Activated CD4-positive, CD25-positive, alpha-beta regulatory T cell treated with anti-CD3 and anti-CD28 coated beads, Interleukin-2, amount 50 U/mL, for 24 hours (primary cell): Measurements from ENCODE around the gene ANTXR2.
A peak's percentile ranks its signal among the peaks of the same experiment; 100 is the strongest.

Experiments
- ATAC-seq, 2 donors: fragments of 150-1000 bp; cut with Tn5 transposase; one replicate each; pipeline ENCODE4 v1.10.0; 2021; ENCODE audit warnings: mild to moderate bottlenecking in 1 of 2, moderate library complexity in 1 of 2

The ANTXR2 gene

DNA sequence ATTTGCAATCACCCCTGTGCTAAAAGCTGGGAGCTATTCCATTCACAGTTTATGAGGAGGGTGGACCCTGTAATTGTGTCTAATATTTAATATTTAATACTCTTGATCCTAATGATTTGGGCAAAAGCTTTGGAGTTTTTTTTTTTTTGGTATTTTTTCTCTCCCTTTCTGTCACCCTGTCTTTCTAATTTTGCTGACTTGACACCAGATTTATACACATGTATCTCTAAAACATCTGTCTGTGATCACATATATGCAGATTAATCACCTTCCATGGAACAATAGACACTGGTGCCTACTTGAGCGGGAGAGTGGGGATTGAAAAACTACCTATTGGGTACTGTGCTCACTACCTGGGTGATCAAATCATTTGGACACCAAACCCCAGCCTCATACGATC, 18.7 kb upstream of the ANTXR2 start:
- ATAC-seq, result no peak

DNA sequence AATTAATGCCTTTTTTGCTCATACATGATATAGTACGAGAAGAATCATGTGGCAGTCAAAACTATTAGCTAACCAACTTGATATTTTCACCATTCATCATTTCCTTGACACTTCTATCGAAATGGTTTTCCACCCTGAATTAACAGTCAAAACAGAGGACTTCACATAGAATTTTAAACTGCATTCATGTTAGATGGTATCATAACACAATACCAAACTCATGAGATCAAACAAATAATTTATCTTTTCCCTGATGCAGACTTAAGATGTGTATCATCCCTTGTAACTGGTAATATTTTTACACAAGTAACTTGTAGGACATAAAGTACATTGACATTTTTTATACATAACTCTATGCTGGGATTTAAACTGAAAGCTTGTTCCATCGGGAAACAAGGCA, 18.2 kb upstream of the ANTXR2 start:
- no peak for ATAC-seq

GRCh38 chr4:80090090-80090489, 17.1 kb upstream of the ANTXR2 start:
- no peak for ATAC-seq

DNA sequence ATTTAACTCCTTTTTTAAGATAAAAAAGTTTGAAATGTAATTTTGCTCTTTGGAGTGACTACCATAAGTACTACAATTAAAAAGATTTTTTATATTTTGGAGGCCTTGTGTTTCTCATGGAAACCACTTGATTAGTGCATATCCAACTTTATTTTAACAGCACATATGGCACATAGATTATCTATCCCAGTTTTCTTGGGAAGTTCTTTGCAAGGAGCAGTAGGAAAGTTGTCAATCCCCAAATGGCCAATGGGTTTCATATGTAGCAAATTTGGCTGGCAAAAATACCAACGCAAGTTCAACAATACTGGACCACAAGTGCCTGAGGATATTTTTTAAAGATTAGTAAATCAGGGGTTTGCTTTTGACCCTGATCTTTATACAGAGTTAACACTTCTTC, 15.4 kb upstream of the ANTXR2 start:
- ATAC-seq, result no peak

GRCh38 chr4:80086296-80086695, 13.3 kb upstream of the ANTXR2 start:
- ATAC-seq, result no peak

GRCh38 chr4:80085081-80085480, 12.1 kb upstream of the ANTXR2 start:
- no peak for ATAC-seq

- no peak for ATAC-seq
These were observed 9.7 kb upstream of the ANTXR2 start for GRCh38 chr4:80082693-80083092.

DNA sequence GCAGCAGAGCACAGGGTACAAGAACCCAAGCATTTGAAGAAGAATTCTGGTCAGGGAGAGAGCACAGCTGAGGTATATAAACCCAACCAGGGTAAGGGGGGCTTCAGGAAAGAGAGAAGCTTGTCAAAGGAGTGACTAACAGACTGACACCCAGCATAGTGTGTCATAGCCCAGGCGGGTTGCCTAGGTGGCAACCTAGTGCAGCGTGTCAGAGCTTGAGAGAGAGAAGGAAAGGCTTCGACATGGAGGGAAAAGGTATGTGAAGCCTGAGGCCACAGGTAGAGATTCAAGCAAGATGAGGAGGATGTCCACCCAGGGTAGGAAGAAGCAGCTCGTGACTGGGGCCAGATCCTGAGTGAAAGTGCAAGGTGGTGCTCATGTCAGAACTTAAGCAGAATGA, 8.5 kb upstream of the ANTXR2 start:
- no peak for ATAC-seq

DNA sequence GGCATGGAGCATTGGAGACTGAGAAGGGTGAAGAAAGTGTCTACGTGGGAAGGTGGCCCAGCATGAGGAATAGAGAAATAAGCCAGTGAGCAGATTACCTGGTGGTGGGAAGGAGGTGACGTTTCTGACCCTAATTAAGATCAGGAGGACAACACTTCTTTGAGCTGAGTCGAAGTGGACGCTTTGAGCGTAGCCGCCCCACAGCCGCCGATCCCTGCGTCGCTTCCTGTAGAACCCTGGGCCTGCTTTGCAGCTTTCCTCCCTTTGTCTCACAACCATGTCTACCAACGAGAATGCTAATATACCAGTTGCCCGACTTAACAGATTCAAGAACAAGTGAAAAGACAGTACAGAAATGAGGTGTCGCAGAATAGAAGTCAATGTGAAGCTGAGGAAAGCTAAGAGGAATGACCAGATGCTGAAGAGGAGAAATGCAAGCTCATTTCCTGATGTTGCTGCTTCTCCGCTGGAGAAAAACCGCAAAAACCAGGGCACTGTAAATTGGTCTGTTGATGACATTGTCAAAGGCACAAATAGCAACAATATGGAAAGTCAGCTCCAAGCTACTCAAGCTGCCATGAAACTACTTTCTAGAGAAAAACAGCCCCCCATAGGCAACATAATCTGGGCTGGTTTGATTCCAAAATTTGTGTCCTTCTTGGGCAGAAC, 6.4 kb upstream of the ANTXR2 start:
- no peak for ATAC-seq

DNA sequence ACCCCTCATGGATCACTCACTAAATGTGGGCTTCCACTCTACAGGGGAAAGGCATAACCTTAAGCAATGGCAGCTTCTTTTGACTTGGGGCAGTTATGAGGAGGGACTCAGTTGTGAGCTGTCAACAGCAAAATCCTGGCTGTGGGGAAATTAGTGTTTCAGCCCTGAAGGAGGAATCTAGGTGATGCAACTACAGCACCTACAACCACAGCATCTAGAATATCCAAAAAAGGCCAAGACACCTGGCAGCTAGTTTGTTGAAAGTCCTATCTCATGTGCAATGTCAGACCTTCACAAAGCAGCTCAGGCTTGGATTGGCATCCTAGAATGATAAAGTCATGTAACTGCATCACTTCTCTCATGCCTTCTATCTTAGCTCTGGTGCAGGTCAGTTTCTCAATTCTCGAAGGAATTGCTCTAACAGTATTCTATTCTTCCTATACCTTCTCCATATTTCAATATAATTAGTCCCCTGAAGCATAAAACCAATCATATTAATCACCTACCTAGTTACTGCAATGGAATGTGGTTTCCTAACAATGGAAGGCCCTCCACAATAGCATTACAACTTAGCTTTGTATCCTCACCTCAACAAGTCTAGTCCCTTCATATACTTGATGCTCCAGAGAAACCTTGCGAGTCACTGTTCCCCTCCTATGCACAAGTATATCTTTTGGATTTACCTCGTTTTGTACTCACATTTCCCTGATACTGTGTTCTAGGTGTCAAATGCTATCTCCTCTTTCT, 5.5 kb upstream of the ANTXR2 start:
- no peak for ATAC-seq

- peak; percentile 78 to 85 for ATAC-seq
These were observed 4.6 kb upstream of the ANTXR2 start for GRCh38 chr4:80077639-80078038.

- ATAC-seq, result no peak
These were observed 3.7 kb upstream of the ANTXR2 start for GRCh38 chr4:80076681-80077080.

DNA sequence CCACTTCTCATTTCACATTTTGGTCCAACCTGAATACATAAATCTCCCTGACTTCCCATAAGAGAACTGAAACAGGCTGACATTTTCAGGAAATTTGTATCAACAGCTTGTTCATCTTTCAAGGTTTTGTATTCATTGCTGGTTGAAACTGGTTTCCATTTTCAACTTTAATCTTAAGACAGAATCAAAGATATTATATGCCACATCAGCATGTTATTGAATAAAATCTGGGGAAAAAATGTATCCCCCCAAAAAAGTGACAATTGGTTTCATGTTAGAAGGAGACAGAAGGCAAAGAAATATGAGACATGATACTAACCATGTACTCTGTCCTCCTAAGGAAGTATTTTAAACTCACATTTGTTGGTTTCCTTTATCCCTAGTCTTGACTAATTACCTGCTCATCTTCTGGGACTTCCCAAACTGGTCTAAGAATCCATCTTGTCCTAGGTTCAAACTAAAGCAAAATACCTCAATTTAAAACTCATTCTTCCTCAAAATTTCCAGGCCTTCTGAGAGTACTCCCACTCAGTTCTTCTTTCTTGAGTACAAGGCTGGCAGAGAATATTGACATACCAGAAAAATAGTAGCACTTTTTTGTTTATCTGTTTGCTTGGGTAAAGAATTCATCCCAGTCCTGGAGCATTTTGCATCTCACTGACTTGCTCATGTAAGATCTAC, 3.1 kb upstream of the ANTXR2 start:
- ATAC-seq, result no peak

GRCh38 chr4:80074651-80075050, 1.6 kb upstream of the ANTXR2 start:
- ATAC-seq, result no peak

- no peak for ATAC-seq
These were observed 1.0 kb upstream of the ANTXR2 start for GRCh38 chr4:80074069-80074468.

DNA sequence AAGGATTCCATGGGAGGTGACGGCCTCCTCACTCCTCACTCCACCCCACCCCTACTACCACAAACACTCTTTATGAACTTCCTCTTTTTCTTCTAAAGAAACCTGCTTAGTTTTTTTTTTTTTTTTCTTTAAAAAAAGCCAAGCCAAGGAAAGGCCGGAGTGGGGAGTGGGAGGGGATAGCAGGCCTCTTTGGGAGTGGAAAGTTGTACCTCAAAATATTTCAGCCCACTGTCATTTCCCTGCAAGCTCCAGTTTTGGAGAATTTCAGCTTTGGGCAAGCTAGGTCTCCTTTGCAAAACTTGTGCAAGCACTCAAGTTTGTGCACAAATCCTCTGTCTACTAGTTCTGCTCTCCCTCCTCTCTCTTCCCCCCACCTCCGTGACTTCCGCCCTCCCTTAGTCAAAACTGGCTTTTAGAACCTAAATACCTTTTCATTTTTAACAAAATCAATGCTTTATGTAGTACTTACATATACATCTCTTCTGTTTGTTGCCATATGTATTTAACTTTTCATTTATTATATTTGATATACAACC, 512 bp upstream of the ANTXR2 start:
- no peak for ATAC-seq

DNA sequence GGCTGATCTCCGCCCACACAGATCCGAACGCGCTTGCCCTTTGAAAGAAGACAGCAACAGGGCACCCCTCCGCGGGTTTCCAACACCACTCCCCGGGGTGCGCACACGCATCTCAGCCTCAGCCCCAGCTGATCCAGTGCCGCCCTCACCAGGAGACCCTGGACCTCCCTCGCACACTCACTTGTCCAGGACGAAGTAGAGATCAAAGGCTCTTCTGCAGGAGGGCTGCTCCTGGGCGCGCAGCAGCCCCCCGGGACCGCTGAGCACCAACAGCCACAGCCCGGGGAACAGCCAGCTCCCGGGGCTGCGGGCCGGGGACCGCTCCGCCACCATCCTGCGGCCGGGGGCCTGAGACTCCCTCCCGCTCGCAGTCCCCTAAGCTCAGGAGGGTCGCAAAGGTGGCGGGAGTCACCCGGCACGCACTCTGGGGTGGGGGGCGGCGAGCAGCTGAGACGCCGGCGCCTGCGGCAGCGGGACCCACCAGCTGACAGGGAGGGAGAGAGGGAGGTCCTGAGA, 743 bp downstream of the ANTXR2 start:
- peak; percentile 27 to 36 for ATAC-seq

DNA sequence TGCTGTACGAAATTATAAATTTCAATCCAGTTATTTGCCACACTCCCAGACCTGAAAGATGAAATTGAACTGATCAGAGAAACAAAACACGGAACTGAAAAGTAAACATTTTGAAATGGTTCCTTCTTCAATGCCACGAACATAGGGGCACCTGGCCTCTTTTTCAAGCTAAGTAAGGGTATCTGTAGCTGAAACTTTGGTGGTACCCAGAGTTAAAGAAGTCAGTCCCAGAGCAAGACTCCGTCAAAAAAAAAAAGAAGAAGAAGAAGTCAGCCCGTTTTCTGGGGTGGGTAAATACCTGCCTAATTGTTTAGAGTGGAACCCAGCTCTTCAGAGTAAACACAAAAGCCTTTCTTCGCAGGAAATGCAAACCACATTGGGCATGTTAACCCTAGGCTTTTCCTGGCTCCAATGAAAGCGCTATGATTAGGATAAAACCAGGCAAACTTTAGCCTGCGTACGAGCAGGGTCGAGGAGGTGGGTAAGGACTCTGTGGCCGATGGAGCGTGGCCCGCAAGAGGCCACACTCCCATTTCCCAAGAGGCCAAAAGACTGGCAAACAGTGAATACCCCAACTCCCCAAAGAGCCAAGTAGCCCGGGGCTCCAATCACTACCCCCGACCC, 1.3 kb downstream of the ANTXR2 start:
- no peak for ATAC-seq

DNA sequence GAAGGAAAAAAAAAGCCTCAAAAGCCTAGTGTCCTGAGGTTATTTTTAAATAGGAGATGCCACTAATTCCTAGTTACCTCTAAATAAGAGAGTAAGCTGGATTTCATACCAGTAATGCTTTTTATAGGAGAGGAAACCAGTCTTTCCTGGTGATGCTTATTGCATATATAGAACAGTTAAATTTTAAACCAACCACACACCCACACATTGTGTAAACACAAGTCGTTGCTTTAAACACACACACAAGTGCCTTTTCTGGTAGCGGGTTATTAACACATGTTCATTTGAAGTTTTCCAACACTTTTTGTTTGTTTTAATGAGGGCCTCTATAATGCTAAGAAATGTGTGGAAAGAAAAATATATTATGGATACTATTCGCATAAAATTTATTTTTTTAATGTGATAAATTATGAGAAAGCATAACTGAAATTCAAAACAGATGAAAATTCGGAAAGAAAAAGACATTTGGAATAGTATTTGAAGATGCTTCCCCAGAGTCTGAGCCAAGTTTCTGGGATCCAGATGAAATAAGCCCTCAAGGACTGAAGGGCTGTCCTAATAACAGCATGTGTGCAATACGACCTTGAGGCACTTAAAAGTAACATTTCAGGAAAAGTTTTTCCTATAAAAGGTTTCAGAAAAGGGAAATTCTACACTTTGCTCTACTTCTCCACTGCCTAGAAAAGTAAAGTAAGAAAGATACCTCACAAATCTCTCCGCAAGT, 2.0 kb downstream of the ANTXR2 start:
- ATAC-seq, result no peak

DNA sequence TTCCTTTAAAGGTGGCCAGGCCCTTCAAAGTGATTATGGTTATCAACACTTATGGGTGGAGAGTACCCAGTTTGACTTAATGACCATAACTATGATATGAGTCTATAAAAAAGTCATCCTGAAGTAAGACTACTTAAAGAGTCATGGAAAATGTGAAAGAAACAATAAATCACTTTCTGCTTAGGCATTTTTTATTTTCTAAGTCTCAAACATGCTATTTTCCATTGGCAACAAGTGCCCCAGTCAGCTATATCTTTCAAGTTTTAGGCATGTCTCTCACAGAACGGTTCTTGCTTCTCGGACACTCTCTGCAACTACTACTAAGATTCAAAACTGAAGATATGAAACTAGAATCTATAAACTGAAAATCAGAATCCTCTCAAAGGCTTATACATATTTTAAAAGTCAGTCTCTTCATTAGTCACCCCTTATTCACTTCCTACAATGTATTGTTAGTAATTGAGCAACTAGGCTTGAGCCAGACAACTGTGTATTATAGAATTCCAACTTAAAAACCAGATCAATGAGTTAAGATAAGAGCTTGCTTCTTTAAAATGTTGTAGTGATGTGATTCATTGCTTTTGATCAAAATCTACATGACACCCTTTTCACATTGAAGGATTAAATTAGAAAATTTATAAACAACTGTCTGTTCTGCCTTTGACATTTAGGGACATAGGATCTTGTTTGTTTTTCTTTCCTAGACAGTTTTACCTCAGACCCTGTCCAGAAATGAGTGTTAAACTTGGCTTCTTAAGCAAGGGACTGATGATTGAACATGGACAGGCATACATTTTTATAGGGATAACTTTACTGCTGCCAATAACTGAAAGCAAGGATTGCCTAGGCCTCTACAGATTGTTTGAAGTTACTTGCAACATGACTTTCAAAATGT, 2.9 kb downstream of the ANTXR2 start:
- peak; percentile 18 to 57 for ATAC-seq
